CD4-positive, alpha-beta memory T cell (primary cell): ENCODE measurements around the gene HIF3A. TPM values are rescaled to one million over a fixed set of nuclear protein-coding genes. Genes with fewer than 3 reads are reported as not detected.
"Not testable (repeated sequence)": the region's sequence is repeated elsewhere in the genome, so short reads cannot be mapped to it uniquely, and the experiment has no call there.

ENCODE experiments used
- CTCF ChIA-PET: fragments of 350-600 bp; sonication (Branson Sonifier 250); formaldehyde crosslinking; loops from one replicate; lab custom pipeline; 2021; ENCODE audit warnings: inconsistent platforms; ENCODE audit not compliant: partially characterized antibody; lab: Charles Lee
- POLR2A ChIA-PET: fragments of 350-600 bp; sonication (Branson Sonifier 250); formaldehyde crosslinking; loops from one replicate; lab custom pipeline; 2021; ENCODE audit not compliant: partially characterized antibody; lab: Charles Lee
- DNase-seq, 5 donors: peaks; one replicate each; pipeline versions ENCODE4 v3.0.0 to v3.0.0-alpha.2; 2020 to 2022; ENCODE audit warnings: mixed read lengths in 1 of 5
- H3K27ac ChIP-seq: one replicate; pipeline ENCODE4 v1.7.0; 2013; ENCODE audit warnings: low read depth, low read length
- H3K27me3 ChIP-seq: 2 replicates; pipeline ENCODE4 v1.7.0; 2013; ENCODE audit warnings: mild to moderate bottlenecking, low read length, moderate library complexity; ENCODE audit not compliant: insufficient read depth
- H3K36me3 ChIP-seq: 2 replicates; pipeline ENCODE4 v1.7.0; 2013; ENCODE audit warnings: mild to moderate bottlenecking, low read length, moderate library complexity; ENCODE audit not compliant: insufficient read depth
- H3K4me1 ChIP-seq: 2 replicates; pipeline ENCODE4 v1.7.0; 2013; ENCODE audit warnings: mild to moderate bottlenecking, low read length, moderate library complexity; ENCODE audit not compliant: insufficient read depth
- H3K4me3 ChIP-seq, 2 donors: one replicate each; pipeline ENCODE4 v1.7.0; 2013; ENCODE audit warnings: low read length in 2 of 2, mild to moderate bottlenecking in 1 of 2
- H3K9me3 ChIP-seq, 2 donors: one replicate each; pipeline ENCODE4 v1.7.0; 2013; ENCODE audit warnings: low read length in 2 of 2, control low read depth in 1 of 2; ENCODE audit not compliant: control insufficient read depth in 1 of 2
- H3K27ac Mint-ChIP-seq, 7 donors: one replicate each; pipeline ENCODE4 v1.8.0; 2020 to 2021; ENCODE audit warnings: mixed read lengths in 7 of 7, mild to moderate bottlenecking in 6 of 7, inconsistent platforms in 3 of 7, moderate library complexity in 3 of 7
- H3K27me3 Mint-ChIP-seq, 2 donors: one replicate each; pipeline ENCODE4 v1.8.0; 2020 to 2021; ENCODE audit warnings: mixed read lengths in 2 of 2
- H3K36me3 Mint-ChIP-seq, 2 donors: one replicate each; pipeline ENCODE4 v1.8.0; 2020 to 2021; ENCODE audit warnings: mixed read lengths in 2 of 2, inconsistent platforms in 1 of 2, mild to moderate bottlenecking in 1 of 2
- H3K4me1 Mint-ChIP-seq, 4 donors: one replicate each; pipeline ENCODE4 v1.8.0; 2020 to 2021; ENCODE audit warnings: mixed read lengths in 4 of 4, mild to moderate bottlenecking in 1 of 4
- H3K4me3 Mint-ChIP-seq, 8 donors: one replicate each; pipeline ENCODE4 v1.8.0; 2020 to 2021; ENCODE audit warnings: mixed read lengths in 8 of 8, mild to moderate bottlenecking in 7 of 8, moderate library complexity in 6 of 8, inconsistent platforms in 3 of 8
- H3K9me3 Mint-ChIP-seq, 8 donors: one replicate each; pipeline ENCODE4 v1.8.0; 2020 to 2021; ENCODE audit warnings: mixed read lengths in 8 of 8, mild to moderate bottlenecking in 5 of 8, inconsistent platforms in 3 of 8, moderate library complexity in 1 of 8
- intact Hi-C: fragments of 100-400 bp; cut with micrococcal nuclease; formaldehyde crosslinking; loops from one replicate; pipeline ENCODE4 v1.15.1; 2023
- polyA plus RNA-seq, 2 donors: library from polyadenylated mRNA; unstranded; fragments of 300-500 nt; fragmentation: Illumina TruSeq; gene quantifications; one replicate each; pipeline ENCODE4 v1.2.3, GENCODE V29; 2021
- total RNA-seq, 2 experiments: library from RNA; stranded (reverse); gene quantifications; one replicate each; pipeline ENCODE4 v1.2.3, GENCODE V29; 2021

HIF3A gene
- total RNA-seq (not detected), polyA plus RNA-seq (not detected)

DNA sequence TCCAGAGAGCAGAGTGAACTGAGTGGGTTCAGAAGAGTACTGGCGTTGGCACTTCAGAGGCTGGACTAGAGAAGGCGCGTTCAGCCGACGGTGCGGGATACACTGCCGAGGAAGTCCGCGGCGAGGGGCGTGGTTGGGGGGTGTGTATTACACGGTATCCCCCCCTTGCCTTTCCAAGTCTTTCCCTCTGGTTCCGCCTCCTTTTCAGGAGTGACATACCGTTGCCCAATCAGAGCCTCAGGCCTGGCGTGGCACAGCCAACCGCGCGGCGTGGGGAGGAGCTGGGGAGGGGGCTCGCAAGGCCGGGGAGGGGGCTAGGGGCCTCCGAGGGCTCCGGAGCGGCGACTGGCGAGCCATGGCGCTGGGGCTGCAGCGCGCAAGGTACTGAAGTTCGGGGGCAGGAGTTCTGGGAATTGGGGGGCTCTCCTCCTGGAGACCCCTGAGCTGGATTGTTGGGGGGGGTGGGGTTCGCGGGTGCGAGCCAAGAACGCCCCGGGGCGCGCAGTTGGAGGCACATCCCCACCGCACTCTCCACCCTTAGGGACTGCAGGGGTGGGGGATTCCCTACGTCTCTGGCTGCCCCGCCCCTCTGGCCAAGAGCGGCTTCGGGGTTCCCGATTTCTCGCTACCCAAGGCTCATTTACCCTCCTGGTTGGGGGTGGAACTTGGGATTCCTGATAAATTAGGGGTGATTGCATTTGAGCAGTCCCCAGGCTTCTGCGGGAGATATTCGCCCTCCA, at the start of gene HIF3A:
Gene HIF3A, plus strand, starts transcription at position 321 of the 740 bp plus-strand sequence. Its CDS starts 35 bp downstream, at position 356.
- no peak within 1 kb of the TSS for H3K27ac ChIP-seq
- Mint-ChIP-seq H3K4me3 (no peak within 1 kb of the TSS), H3K9me3 (peaks cover 0 to 4% (median 0%) of the 10 kb centered on the region in 8 donors), H3K27ac (peak within 1 kb of the TSS in 1 of 7 donors; percentile 14), H3K36me3 (no peaks in the 10 kb centered on the region), H3K27me3 (peaks cover 21 to 23% of the 10 kb centered on the region in 2 donors), H3K4me1 (no peaks in the 10 kb centered on the region)
- H3K4me3 ChIP-seq = no peak within 1 kb of the TSS
- no peaks in the 10 kb centered on the region for H3K9me3 ChIP-seq
- intact Hi-C loops = no loop called here
- ChIA-PET POLR2A (no interaction called here), CTCF (no interaction called here)
- DNase-seq = no peak
- peaks cover 9% of the 10 kb centered on the region for H3K27me3 ChIP-seq
- no peaks in the 10 kb centered on the region for H3K36me3 ChIP-seq
- H3K4me1 ChIP-seq = no peaks in the 10 kb centered on the region

DNA sequence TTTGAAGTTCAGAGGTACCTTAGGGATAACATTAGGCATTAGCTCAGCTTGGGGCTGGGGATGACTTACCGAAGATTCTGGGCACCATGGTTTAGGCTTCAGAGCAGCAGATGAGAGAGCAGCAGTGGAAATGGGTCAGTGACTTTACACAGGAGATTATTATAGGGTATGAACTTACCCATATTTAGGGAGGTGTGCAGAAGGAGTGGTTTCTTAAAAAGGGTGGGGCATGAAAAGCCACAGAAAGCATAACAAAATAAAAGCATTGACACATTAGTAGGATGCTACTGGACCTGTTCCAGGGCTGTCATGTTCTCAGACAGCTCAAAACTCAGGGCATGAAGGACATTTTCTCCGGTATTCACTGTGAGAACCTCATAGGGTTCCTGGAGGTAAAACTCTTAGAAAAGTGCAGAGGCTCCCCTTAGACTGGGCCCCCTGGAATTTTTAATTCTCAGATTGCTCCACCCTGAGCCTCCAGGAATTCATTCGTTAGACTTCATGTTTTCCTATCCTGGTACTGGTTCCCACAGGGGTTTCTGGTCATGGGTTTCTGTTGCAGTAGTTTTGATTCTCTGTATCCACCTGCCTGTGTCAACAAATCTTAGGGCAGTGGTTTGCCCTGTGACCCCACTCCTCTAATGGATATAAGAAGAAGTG, 46.6 kb upstream of the HIF3A start:
- POLR2A ChIA-PET = no interaction called here
- no peaks in the 10 kb centered on the region for H3K9me3 ChIP-seq
- H3K4me1 ChIP-seq = no peaks in the 10 kb centered on the region
- no peak overlapping the region for H3K4me3 ChIP-seq
- CTCF ChIA-PET = no interaction called here
- no peaks in the 10 kb centered on the region for H3K36me3 ChIP-seq
- Mint-ChIP-seq H3K4me1 (peaks cover 0 to 3% (median 0%) of the 10 kb centered on the region in 4 donors), H3K36me3 (no peaks in the 10 kb centered on the region), H3K4me3 (no peak overlapping the region), H3K9me3 (peaks cover 0 to 2% (median 0%) of the 10 kb centered on the region in 8 donors), H3K27me3 (peaks cover 25 to 29% of the 10 kb centered on the region in 2 donors), H3K27ac (no peak overlapping the region)
- no peak overlapping the region for H3K27ac ChIP-seq
- intact Hi-C loops = no loop called here
- no peak for DNase-seq
- no peaks in the 10 kb centered on the region for H3K27me3 ChIP-seq

DNA sequence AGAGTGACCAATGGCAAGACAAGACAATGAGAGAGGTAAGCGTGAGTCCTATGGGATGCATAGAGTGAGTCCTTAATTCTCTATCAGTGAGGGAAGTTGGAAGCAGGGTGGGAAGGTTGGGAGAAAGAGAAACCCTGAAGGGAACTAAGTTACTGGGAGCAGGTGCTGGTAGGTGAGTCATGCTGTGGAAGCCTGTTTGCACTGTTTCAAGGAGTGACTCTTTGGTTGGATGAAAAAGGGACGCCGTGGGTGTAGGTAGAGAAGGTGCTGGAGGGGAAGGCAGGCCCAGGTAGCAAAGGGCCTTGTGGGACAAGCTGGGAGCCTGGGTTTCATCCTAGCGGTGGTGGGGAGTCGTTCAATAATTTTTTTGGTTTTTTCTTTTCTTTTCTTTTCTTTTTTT, 45.4 kb upstream of the HIF3A start:
- Mint-ChIP-seq H3K27me3 (peaks cover 15 to 23% of the 10 kb centered on the region in 2 donors), H3K9me3 (peaks cover 0 to 2% (median 0%) of the 10 kb centered on the region in 8 donors), H3K4me3 (no peak overlapping the region), H3K36me3 (no peaks in the 10 kb centered on the region), H3K4me1 (peaks cover 0 to 3% (median 0%) of the 10 kb centered on the region in 4 donors), H3K27ac (peak overlapping the region in 1 of 7 donors; percentile 0)
- H3K27ac ChIP-seq = no peak overlapping the region
- DNase-seq = no peak
- no peaks in the 10 kb centered on the region for H3K9me3 ChIP-seq
- intact Hi-C loops = no loop called here
- ChIA-PET CTCF (no interaction called here), POLR2A (no interaction called here)
- no peaks in the 10 kb centered on the region for H3K36me3 ChIP-seq
- no peak overlapping the region for H3K4me3 ChIP-seq
- no peaks in the 10 kb centered on the region for H3K27me3 ChIP-seq
- H3K4me1 ChIP-seq = no peaks in the 10 kb centered on the region

DNA sequence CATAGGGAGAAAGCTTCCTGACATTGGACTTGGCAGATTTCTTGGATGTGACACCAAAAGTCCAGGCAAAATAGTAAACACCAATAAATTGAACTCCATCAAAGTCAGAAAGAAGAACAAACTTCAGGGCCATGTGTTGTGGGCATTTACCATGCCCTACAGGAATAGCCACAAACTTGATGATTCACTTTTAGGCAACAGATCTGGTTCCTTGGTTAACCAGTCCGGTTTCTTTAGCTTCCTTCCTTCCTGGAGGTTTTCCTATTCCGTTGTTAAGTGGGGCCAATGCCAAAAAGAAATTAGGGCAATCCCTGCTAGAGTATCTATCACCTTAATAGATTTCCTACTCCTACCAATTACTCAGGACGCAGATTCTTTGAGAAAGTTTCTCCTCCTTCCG, 42.1 kb upstream of the HIF3A start:
- Histone ChIP-seq H3K4me3 (no peak overlapping the region), H3K9me3 (no peaks in the 10 kb centered on the region), H3K36me3 (no peaks in the 10 kb centered on the region), H3K27me3 (no peaks in the 10 kb centered on the region), H3K27ac (no peak overlapping the region), H3K4me1 (no peaks in the 10 kb centered on the region)
- H3K27ac Mint-ChIP-seq = no peak overlapping the region
- H3K36me3 Mint-ChIP-seq = no peaks in the 10 kb centered on the region
- peaks cover 11 to 12% of the 10 kb centered on the region in 2 donors for H3K27me3 Mint-ChIP-seq
- ChIA-PET POLR2A (no interaction called here), CTCF (no interaction called here)
- peaks cover 0 to 1% (median under 1%) of the 10 kb centered on the region in 4 donors for H3K4me1 Mint-ChIP-seq
- no peak for DNase-seq
- intact Hi-C loops = no loop called here
- H3K9me3 Mint-ChIP-seq = peaks cover 0 to 2% (median 0%) of the 10 kb centered on the region in 8 donors
- H3K4me3 Mint-ChIP-seq = no peak overlapping the region

DNA sequence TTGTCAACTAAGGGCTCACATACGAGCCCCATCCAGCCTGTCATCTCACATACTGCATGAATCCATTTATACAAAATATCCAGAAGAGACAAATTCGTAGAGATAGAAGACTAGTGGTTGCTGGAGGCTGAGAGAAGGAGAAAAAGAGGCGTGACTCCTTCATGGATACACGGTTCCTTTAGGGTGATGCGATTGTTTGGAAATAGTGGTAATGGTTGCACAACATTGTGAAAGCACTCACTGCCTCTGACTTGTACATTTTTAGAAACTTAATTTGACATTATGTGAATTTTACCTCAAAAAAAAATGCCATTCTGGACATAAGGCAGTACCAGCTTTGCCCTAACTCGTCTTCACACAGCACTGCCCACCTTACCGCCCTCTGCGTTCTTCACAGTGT, 40.0 kb upstream of the HIF3A start:
- ChIA-PET POLR2A (no interaction called here), CTCF (interaction anchor here (0.7 kb wide), 1 partner anchor 228 kb away, joined by 3 read pairs; no protein-coding TSS in a partner anchor)
- peaks cover 0 to 1% (median 0%) of the 10 kb centered on the region in 4 donors for H3K4me1 Mint-ChIP-seq
- no peaks in the 10 kb centered on the region for H3K36me3 Mint-ChIP-seq
- H3K4me3 ChIP-seq = no peak overlapping the region
- no peaks in the 10 kb centered on the region for H3K9me3 ChIP-seq
- no peaks in the 10 kb centered on the region for H3K9me3 Mint-ChIP-seq
- H3K27me3 ChIP-seq = no peaks in the 10 kb centered on the region
- no peak overlapping the region for H3K27ac Mint-ChIP-seq
- no peak overlapping the region for H3K4me3 Mint-ChIP-seq
- no peaks in the 10 kb centered on the region for H3K36me3 ChIP-seq
- H3K27ac ChIP-seq = no peak overlapping the region
- no peak for DNase-seq
- peaks cover 8 to 11% of the 10 kb centered on the region in 2 donors for H3K27me3 Mint-ChIP-seq
- intact Hi-C loops = no loop called here
- no peaks in the 10 kb centered on the region for H3K4me1 ChIP-seq

DNA sequence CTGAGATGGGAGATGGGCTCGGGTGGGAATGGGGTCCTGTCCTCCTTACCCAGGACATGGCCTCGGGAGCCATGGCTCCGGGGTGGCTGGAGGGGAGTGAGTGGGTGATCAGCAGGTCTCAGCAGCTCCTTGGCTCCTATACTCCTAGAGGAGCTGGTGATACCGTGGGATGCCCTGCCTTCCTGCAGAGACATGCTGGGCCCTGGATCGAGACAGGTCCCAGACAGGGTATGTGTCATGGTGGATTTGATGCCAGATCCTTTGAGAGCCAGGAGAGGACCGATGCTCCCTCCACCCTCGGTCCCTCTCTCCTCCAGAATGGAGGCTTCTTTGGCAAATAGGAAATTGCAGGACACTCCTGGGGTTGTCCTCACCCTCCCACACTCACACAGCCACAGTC, 35.3 kb upstream of the HIF3A start:
- H3K27ac Mint-ChIP-seq, H3K4me3 Mint-ChIP-seq, H3K36me3 Mint-ChIP-seq, H3K4me3 ChIP-seq, H3K36me3 ChIP-seq, H3K27me3 ChIP-seq, H3K9me3 ChIP-seq, POLR2A ChIA-PET, DNase-seq, intact Hi-C loops, H3K9me3 Mint-ChIP-seq, H3K27ac ChIP-seq: not testable (repeated sequence)
- peaks cover 18% of the 10 kb centered on the region for H3K4me1 ChIP-seq
- H3K4me1 Mint-ChIP-seq = peaks cover 6 to 22% (median 12%) of the 10 kb centered on the region in 4 donors
- CTCF ChIA-PET = interaction anchor here (1.1 to 6.6 kb wide), 2 partner anchors 19 to 233 kb away, joined by 3 to 88 read pairs; no protein-coding TSS in a partner anchor
- peaks cover 6 to 17% of the 10 kb centered on the region in 2 donors for H3K27me3 Mint-ChIP-seq

DNA sequence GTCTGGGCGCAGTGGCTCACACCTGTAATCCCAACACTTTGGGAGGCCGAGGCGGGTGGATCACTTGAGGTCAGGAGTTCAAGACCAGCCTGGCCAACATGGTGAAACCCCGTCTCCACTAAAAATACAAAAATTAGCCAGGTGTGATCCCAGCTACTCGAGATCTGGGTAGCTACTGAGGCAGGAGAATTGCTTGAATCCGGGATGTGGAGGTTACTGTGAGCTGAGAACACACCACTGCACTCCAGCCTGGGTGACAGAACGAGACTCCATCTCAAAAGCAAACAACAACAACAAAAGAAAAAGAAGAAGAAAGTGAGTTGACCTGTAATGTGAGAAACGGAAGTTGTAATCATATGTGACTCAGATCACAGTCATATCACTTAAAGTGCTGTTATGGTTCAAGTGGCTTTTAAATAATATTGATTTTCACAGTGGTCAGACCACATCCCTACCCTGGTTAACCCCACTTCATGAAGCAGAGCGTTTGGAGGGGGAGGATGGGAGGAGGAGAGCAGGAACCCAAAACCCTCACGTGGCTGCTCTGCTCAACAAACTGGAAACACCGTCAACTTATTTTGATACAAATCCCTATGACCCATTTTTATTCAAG, 34.1 kb upstream of the HIF3A start:
- POLR2A ChIA-PET, intact Hi-C loops, H3K36me3 ChIP-seq, H3K36me3 Mint-ChIP-seq, H3K27ac ChIP-seq, H3K9me3 ChIP-seq, H3K27me3 ChIP-seq, H3K4me3 ChIP-seq, H3K9me3 Mint-ChIP-seq: not testable (repeated sequence)
- DNase-seq = peak; percentile 67 to 80 (median 74)
- H3K27me3 Mint-ChIP-seq = peaks cover 9 to 21% of the 10 kb centered on the region in 2 donors
- peak overlapping the region; percentile 39 to 91 (median 72) for H3K27ac Mint-ChIP-seq
- peaks cover 18% of the 10 kb centered on the region for H3K4me1 ChIP-seq
- CTCF ChIA-PET = interaction anchor here (1.1 to 6.6 kb wide), 3 partner anchors 17 to 253 kb away, joined by 3 to 88 read pairs (median 3); no protein-coding TSS in a partner anchor
- peak overlapping the region in 7 of 8 donors; percentile 41 to 68 (median 56) for H3K4me3 Mint-ChIP-seq
- peaks cover 5 to 22% (median 12%) of the 10 kb centered on the region in 4 donors for H3K4me1 Mint-ChIP-seq
